ENCODE measurements around the gene GATA5.

GATA5 gene

GRCh38 chr20:62489186-62489931 is 13.6 kb upstream of the GATA5 start:
- in situ Hi-C loops (cut with HindIII; ENCODE audit: low pct_ligation_motif_present, low sequenced_read_pairs) = no loop called here
- peaks cover 52% of the 10 kb centered on the region for H3K27me3 ChIP-seq (replicated peaks)
- H3K36me3 ChIP-seq (replicated peaks) = no peaks in the 10 kb centered on the region
- no peak overlapping the region for H3K4me3 ChIP-seq (ENCODE audit: low read depth, low read length)
- DNase-seq = peak; percentile 10
- H3K27ac ChIP-seq = no peak overlapping the region
- TF ChIP-seq CTCF (IDR thresholded peaks at IDR 0.05; ENCODE audit: low read depth, low read length, missing control alignments) = no peak

GRCh38 chr20:62488470-62488869 is 12.7 kb upstream of the GATA5 start:
- no peak for TF ChIP-seq CTCF (IDR thresholded peaks at IDR 0.05; ENCODE audit: low read depth, low read length, missing control alignments)
- in situ Hi-C loops (cut with HindIII; ENCODE audit: low pct_ligation_motif_present, low sequenced_read_pairs) = no loop called here
- H3K4me3 ChIP-seq (ENCODE audit: low read depth, low read length) = no peak overlapping the region
- no peaks in the 10 kb centered on the region for H3K36me3 ChIP-seq (replicated peaks)
- no peak for DNase-seq
- no peak overlapping the region for H3K27ac ChIP-seq
- H3K27me3 ChIP-seq (replicated peaks) = peaks cover 61% of the 10 kb centered on the region

GRCh38 chr20:62487561-62488354 is 12.0 kb upstream of the GATA5 start:
- Histone ChIP-seq H3K27ac (no peak overlapping the region), H3K4me3 (ENCODE audit: low read depth, low read length) (no peak overlapping the region), H3K27me3 (replicated peaks) (peaks cover 67% of the 10 kb centered on the region), H3K36me3 (replicated peaks) (no peaks in the 10 kb centered on the region)
- in situ Hi-C loops (cut with HindIII; ENCODE audit: low pct_ligation_motif_present, low sequenced_read_pairs) = no loop called here
- no peak for DNase-seq
- no peak for TF ChIP-seq CTCF (IDR thresholded peaks at IDR 0.05; ENCODE audit: low read depth, low read length, missing control alignments)

- no peak for TF ChIP-seq CTCF (IDR thresholded peaks at IDR 0.05; ENCODE audit: low read depth, low read length, missing control alignments)
- in situ Hi-C loops (cut with HindIII; ENCODE audit: low pct_ligation_motif_present, low sequenced_read_pairs) = no loop called here
- no peaks in the 10 kb centered on the region for H3K36me3 ChIP-seq (replicated peaks)
- no peak for DNase-seq
- no peak overlapping the region for H3K4me3 ChIP-seq (ENCODE audit: low read depth, low read length)
- H3K27ac ChIP-seq = no peak overlapping the region
- peaks cover 73% of the 10 kb centered on the region for H3K27me3 ChIP-seq (replicated peaks)
Measured at GRCh38 chr20:62487118-62487517, 11.3 kb upstream of the GATA5 start.

GRCh38 chr20:62486484-62486883 is 10.7 kb upstream of the GATA5 start:
- in situ Hi-C loops (cut with HindIII; ENCODE audit: low pct_ligation_motif_present, low sequenced_read_pairs) = no loop called here
- no peak for DNase-seq
- Histone ChIP-seq H3K27ac (no peak overlapping the region), H3K27me3 (replicated peaks) (peaks cover 79% of the 10 kb centered on the region), H3K36me3 (replicated peaks) (no peaks in the 10 kb centered on the region), H3K4me3 (ENCODE audit: low read depth, low read length) (no peak overlapping the region)
- no peak for TF ChIP-seq CTCF (IDR thresholded peaks at IDR 0.05; ENCODE audit: low read depth, low read length, missing control alignments)
